Measurements from ENCODE around the gene NRAP. TPM values are rescaled to one million over a fixed set of nuclear protein-coding genes. Genes with fewer than 3 reads are reported as not detected.

The NRAP gene
- polyA plus RNA-seq, 3 donors = not detected

- Mint-ChIP-seq H3K9me3 (peaks cover 11 to 44% (median 29%) of the 10 kb centered on the region in 7 donors), H3K36me3 (peaks cover 11 to 18% of the 10 kb centered on the region in 2 donors), H3K27ac (no peak overlapping the region), H3K4me3 (no peak overlapping the region), H3K27me3 (ENCODE audit: low read depth in 3 of 3) (peaks cover 0 to 3% (median 1%) of the 10 kb centered on the region in 3 donors), H3K4me1 (peaks cover 14% of the 10 kb centered on the region)
- Histone ChIP-seq H3K9me3 (replicated peaks in 1 of 2; ENCODE audit: control insufficient read depth in 1 of 2, insufficient read depth in 1 of 2, low read length in 2 of 2) (peaks cover 15 to 19% of the 10 kb centered on the region in 2 donors), H3K4me1 (ENCODE audit: control insufficient read depth in 1 of 2, insufficient read depth in 2 of 2, low read length in 2 of 2) (peaks cover 5 to 11% of the 10 kb centered on the region in 2 donors), H3K36me3 (replicated peaks in 1 of 2; ENCODE audit: control insufficient read depth in 1 of 2, insufficient read depth in 2 of 2, low read length in 2 of 2) (peaks cover 4 to 11% of the 10 kb centered on the region in 2 donors), H3K79me2 (ENCODE audit: insufficient read depth, low read length) (peaks cover 27% of the 10 kb centered on the region), H3K27ac (ENCODE audit: low read depth in 1 of 2, low read length in 2 of 2) (no peak overlapping the region), H3K4me2 (replicated peaks; ENCODE audit: extremely low read depth, low read length, poor library complexity, severe bottlenecking) (no peak overlapping the region), H4K20me1 (ENCODE audit: insufficient read depth, low read length) (no peaks in the 10 kb centered on the region), H3K9ac (ENCODE audit: insufficient read depth, low read length, poor library complexity, severe bottlenecking) (no peak overlapping the region), H2AFZ (ENCODE audit: insufficient read depth, low read depth, low read length, poor library complexity, severe bottlenecking) (no peak overlapping the region), H3K4me3 (replicated peaks in 1 of 3; ENCODE audit: low read depth in 2 of 3, low read length in 3 of 3) (no peak overlapping the region), H3K27me3 (ENCODE audit: control insufficient read depth in 2 of 2, insufficient read depth in 2 of 2, low read length in 2 of 2) (no peaks in the 10 kb centered on the region)
- intact Hi-C loops (cut with micrococcal nuclease) = no loop called here
- WGBS (ENCODE audit: insufficient coverage) = no CpG with 5 or more reads among the region's 4 CpGs
- DNase-seq = no peak
- TF ChIP-seq CTCF (IDR thresholded peaks at IDR 0.05) = no peak
Measured at GRCh38 chr10:113687037-113687436, 23.2 kb upstream of the NRAP start.

- Mint-ChIP-seq H3K36me3 (peaks cover 6 to 11% of the 10 kb centered on the region in 2 donors), H3K27ac (no peak overlapping the region), H3K4me3 (no peak overlapping the region), H3K27me3 (ENCODE audit: low read depth in 3 of 3) (peaks cover 0 to 2% (median 0%) of the 10 kb centered on the region in 3 donors), H3K9me3 (peaks cover 10 to 35% (median 22%) of the 10 kb centered on the region in 7 donors), H3K4me1 (peaks cover 24% of the 10 kb centered on the region)
- H3K27ac ChIP-seq (ENCODE audit: low read depth in 1 of 2, low read length in 2 of 2) = no peak overlapping the region
- H3K4me1 ChIP-seq (ENCODE audit: control insufficient read depth in 1 of 2, insufficient read depth in 2 of 2, low read length in 2 of 2) = peaks cover 16 to 21% of the 10 kb centered on the region in 2 donors
- peaks cover 0 to 1% of the 10 kb centered on the region in 2 donors for H3K36me3 ChIP-seq (replicated peaks in 1 of 2; ENCODE audit: control insufficient read depth in 1 of 2, insufficient read depth in 2 of 2, low read length in 2 of 2)
- H3K79me2 ChIP-seq (ENCODE audit: insufficient read depth, low read length) = peaks cover 30% of the 10 kb centered on the region
- H3K9me3 ChIP-seq (replicated peaks in 1 of 2; ENCODE audit: control insufficient read depth in 1 of 2, insufficient read depth in 1 of 2, low read length in 2 of 2) = peaks cover 10% of the 10 kb centered on the region in 2 donors
- no peak overlapping the region for H3K4me3 ChIP-seq (replicated peaks in 1 of 3; ENCODE audit: low read depth in 2 of 3, low read length in 3 of 3)
- no peak for TF ChIP-seq CTCF (IDR thresholded peaks at IDR 0.05)
- no peak overlapping the region for H3K4me2 ChIP-seq (replicated peaks; ENCODE audit: extremely low read depth, low read length, poor library complexity, severe bottlenecking)
- WGBS (ENCODE audit: insufficient coverage) = no CpG with 5 or more reads among the region's 3 CpGs
- DNase-seq = no peak
- peaks cover 6% of the 10 kb centered on the region for H4K20me1 ChIP-seq (ENCODE audit: insufficient read depth, low read length)
- H3K27me3 ChIP-seq (ENCODE audit: control insufficient read depth in 2 of 2, insufficient read depth in 2 of 2, low read length in 2 of 2) = no peaks in the 10 kb centered on the region
- no peak overlapping the region for H3K9ac ChIP-seq (ENCODE audit: insufficient read depth, low read length, poor library complexity, severe bottlenecking)
- intact Hi-C loops (cut with micrococcal nuclease) = no loop called here
- no peak overlapping the region for H2AFZ ChIP-seq (ENCODE audit: insufficient read depth, low read depth, low read length, poor library complexity, severe bottlenecking)
Measured at GRCh38 chr10:113686028-113686427, 22.2 kb upstream of the NRAP start.
